Measurements from ENCODE around the gene ITGAV.

Gene ITGAV

DNA sequence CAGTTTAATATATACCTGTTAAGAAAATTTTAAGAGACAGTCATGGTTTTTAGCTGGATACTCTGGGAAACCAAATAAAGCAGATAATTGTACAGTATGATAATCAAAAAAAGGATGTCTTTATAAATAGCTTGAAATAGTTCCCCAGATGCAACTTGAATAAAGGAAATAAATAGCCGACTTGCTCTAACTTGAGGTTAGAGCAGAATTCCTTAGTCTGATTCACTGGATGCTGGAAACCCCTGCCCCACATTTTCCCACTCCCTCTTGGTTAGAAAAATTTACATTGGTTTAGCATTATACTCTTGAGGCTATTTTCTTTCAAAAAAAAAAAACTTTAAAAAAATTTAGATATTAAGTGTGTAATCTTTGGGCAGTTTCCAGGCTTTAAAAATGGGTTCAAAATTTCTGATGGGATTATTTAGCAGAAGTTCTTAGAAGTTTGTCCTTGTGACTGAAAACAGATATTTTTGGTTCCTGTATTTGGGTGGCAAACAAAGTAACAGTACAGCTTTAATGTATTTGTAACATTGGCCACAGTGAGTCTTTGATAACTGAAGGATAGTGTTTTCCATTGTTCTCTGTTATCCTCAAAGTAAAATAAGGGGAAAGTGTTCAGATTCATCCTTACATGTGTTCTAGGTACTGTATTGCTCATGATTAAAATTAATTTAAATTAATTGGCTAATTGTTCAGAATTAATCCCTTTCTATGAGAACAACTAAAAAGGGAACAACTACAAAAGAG, 39.6 kb downstream of the ITGAV start:
- Mint-ChIP-seq H3K9me3 (no peaks in the 10 kb centered on the region), H3K27ac (ENCODE audit: low read depth) (no peak overlapping the region), H3K36me3 (ENCODE audit: insufficient read depth) (peaks cover 1% of the 10 kb centered on the region), H3K4me3 (no peak overlapping the region), H3K4me1 (no peaks in the 10 kb centered on the region), H3K27me3 (no peaks in the 10 kb centered on the region)
- ATAC-seq (replicated peaks; ENCODE audit: extremely low read depth, poor library complexity, severe bottlenecking) = no peak
- no peak for DNase-seq (ENCODE audit: low spot score in 2 of 2)

DNA sequence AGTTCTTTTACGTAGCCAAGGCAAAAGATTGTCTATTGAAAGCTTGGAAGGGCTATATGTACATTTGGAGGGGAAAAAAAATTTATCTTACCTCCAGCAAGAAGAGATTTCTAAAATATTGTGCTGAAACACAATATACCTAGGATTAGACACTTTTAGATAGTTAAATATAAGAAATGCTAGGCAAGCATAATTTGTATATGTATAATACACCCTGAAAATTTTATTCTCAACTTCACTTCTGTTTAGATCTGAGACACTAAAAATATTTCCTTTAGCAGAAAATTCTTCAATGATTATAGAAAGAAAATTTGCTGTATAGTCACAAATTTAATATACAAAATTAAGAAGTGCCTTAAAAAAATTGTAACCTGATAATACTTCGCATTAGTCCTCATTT, 42.6 kb downstream of the ITGAV start:
- no peak overlapping the region for H3K4me3 Mint-ChIP-seq
- H3K4me1 Mint-ChIP-seq = no peaks in the 10 kb centered on the region
- ATAC-seq (replicated peaks; ENCODE audit: extremely low read depth, poor library complexity, severe bottlenecking) = no peak
- H3K9me3 Mint-ChIP-seq = no peaks in the 10 kb centered on the region
- peaks cover 1% of the 10 kb centered on the region for H3K36me3 Mint-ChIP-seq (ENCODE audit: insufficient read depth)
- H3K27me3 Mint-ChIP-seq = no peaks in the 10 kb centered on the region
- H3K27ac Mint-ChIP-seq (ENCODE audit: low read depth) = no peak overlapping the region
- no peak for DNase-seq (ENCODE audit: low spot score in 2 of 2)

- H3K4me1 Mint-ChIP-seq = no peaks in the 10 kb centered on the region
- H3K36me3 Mint-ChIP-seq (ENCODE audit: insufficient read depth) = peaks cover 4% of the 10 kb centered on the region
- no peak overlapping the region for H3K4me3 Mint-ChIP-seq
- no peak overlapping the region for H3K27ac Mint-ChIP-seq (ENCODE audit: low read depth)
- H3K9me3 Mint-ChIP-seq = no peaks in the 10 kb centered on the region
- ATAC-seq (replicated peaks; ENCODE audit: extremely low read depth, poor library complexity, severe bottlenecking) = no peak
- DNase-seq (ENCODE audit: low spot score in 2 of 2) = no peak
- no peaks in the 10 kb centered on the region for H3K27me3 Mint-ChIP-seq
These were observed 44.8 kb downstream of the ITGAV start for GRCh38 chr2:186634701-186635100.

DNA sequence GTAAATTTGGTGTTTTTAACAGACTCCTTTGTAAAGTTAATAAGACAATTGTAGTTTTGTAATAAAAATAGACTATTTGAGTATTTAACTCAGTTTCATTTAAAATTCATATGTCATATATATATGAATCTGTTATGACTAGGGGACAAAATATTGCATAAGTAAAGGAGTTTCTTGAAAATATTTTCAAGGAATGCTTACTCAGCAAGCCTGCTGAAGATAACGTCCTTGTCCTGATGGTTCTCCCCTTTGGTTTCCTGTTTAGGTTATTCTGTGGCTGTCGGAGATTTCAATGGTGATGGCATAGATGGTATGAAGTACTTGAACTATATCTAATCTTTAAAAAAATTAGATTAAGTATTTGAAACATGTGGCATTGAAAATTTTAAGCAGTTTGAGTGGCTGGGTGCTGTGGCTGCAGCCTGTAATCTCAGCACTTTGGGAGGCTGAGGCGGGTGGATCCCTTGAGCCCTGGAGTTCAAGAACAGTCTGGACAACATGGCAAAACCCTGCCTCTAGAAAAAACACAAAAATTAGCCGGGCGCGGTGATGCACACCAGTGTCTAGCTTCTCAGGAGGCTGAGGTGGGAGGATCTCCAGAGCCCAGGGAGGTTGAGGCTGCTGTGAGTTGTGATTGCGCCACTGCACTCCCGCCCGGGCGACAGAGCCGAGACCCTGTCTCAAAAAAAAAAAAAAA, 47.1 kb downstream of the ITGAV start:
- H3K4me3 Mint-ChIP-seq = no peak overlapping the region
- no peaks in the 10 kb centered on the region for H3K4me1 Mint-ChIP-seq
- H3K27ac Mint-ChIP-seq (ENCODE audit: low read depth) = no peak overlapping the region
- H3K36me3 Mint-ChIP-seq (ENCODE audit: insufficient read depth) = peaks cover 7% of the 10 kb centered on the region
- ATAC-seq (replicated peaks; ENCODE audit: extremely low read depth, poor library complexity, severe bottlenecking) = no peak
- no peak for DNase-seq (ENCODE audit: low spot score in 2 of 2)
- H3K9me3 Mint-ChIP-seq = no peaks in the 10 kb centered on the region
- H3K27me3 Mint-ChIP-seq = no peaks in the 10 kb centered on the region

DNA sequence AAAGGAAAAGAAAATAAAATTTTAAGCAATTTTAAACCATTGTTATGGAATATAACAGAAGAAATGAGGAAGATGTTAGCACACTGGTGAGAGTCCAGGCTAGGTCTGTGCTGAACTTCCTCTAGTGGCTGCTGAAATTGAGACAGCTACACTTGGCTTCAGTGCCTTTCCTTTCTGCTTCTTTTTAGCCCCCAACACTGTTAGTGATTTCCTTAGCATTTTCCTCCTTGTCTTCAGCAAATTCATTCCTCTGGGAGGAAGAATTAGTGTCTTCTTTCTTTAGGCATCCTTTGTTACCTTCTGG, 47.6 kb downstream of the ITGAV start:
- Mint-ChIP-seq H3K9me3 (no peaks in the 10 kb centered on the region), H3K27ac (ENCODE audit: low read depth) (no peak overlapping the region), H3K27me3 (no peaks in the 10 kb centered on the region), H3K4me3 (no peak overlapping the region), H3K36me3 (ENCODE audit: insufficient read depth) (peaks cover 7% of the 10 kb centered on the region), H3K4me1 (no peaks in the 10 kb centered on the region)
- ATAC-seq (replicated peaks; ENCODE audit: extremely low read depth, poor library complexity, severe bottlenecking) = no peak
- DNase-seq (ENCODE audit: low spot score in 2 of 2) = no peak

- ATAC-seq (replicated peaks; ENCODE audit: extremely low read depth, poor library complexity, severe bottlenecking) (no peak), DNase-seq (ENCODE audit: low spot score in 2 of 2) (no peak)
- no peaks in the 10 kb centered on the region for H3K4me1 Mint-ChIP-seq
- peaks cover 15% of the 10 kb centered on the region for H3K36me3 Mint-ChIP-seq (ENCODE audit: insufficient read depth)
- H3K27me3 Mint-ChIP-seq = no peaks in the 10 kb centered on the region
- H3K9me3 Mint-ChIP-seq = no peaks in the 10 kb centered on the region
- no peak overlapping the region for H3K4me3 Mint-ChIP-seq
- peak overlapping the region; percentile 45 for H3K27ac Mint-ChIP-seq (ENCODE audit: low read depth)
These were observed 50.1 kb downstream of the ITGAV start for GRCh38 chr2:186639939-186640338.

GRCh38 chr2:186641132-186641806, 51.4 kb downstream of the ITGAV start:
- Mint-ChIP-seq H3K4me1 (no peaks in the 10 kb centered on the region), H3K4me3 (no peak overlapping the region), H3K9me3 (no peaks in the 10 kb centered on the region), H3K27ac (ENCODE audit: low read depth) (no peak overlapping the region), H3K36me3 (ENCODE audit: insufficient read depth) (peaks cover 15% of the 10 kb centered on the region), H3K27me3 (no peaks in the 10 kb centered on the region)
- DNase-seq (ENCODE audit: low spot score in 2 of 2) (no peak), ATAC-seq (replicated peaks; ENCODE audit: extremely low read depth, poor library complexity, severe bottlenecking) (no peak)

DNA sequence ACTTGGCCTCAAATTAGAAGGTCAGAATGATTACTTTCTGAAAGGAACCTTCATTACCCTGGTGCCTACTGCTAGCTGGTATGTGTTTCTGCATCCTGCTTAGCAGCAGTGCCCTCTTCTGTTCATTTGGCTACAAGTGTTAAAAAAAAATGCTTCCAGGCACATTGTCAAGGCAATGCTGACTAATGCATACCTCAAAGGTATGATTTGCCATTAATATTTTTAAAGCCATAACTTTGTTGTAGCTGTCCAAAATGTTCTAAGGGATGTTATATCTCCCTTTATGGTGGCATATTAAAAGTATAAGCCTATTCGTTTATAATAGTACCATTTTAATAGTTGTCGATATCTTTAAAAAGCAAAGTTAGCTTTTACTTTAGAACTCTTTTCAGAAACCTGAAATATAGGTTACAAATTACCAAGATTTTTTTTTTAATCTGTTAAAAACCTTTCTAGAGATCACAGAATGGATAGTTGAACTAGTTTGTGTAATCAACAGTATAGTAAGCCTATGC, 52.0 kb downstream of the ITGAV start:
- ATAC-seq (replicated peaks; ENCODE audit: extremely low read depth, poor library complexity, severe bottlenecking) = peak; percentile 76
- H3K4me1 Mint-ChIP-seq = no peaks in the 10 kb centered on the region
- no peak overlapping the region for H3K4me3 Mint-ChIP-seq
- H3K9me3 Mint-ChIP-seq = no peaks in the 10 kb centered on the region
- peaks cover 15% of the 10 kb centered on the region for H3K36me3 Mint-ChIP-seq (ENCODE audit: insufficient read depth)
- no peak overlapping the region for H3K27ac Mint-ChIP-seq (ENCODE audit: low read depth)
- H3K27me3 Mint-ChIP-seq = no peaks in the 10 kb centered on the region
- DNase-seq (ENCODE audit: low spot score in 2 of 2) = no peak

- ATAC-seq (replicated peaks; ENCODE audit: extremely low read depth, poor library complexity, severe bottlenecking) (no peak), DNase-seq (ENCODE audit: low spot score in 2 of 2) (no peak)
- Mint-ChIP-seq H3K4me1 (no peaks in the 10 kb centered on the region), H3K9me3 (no peaks in the 10 kb centered on the region), H3K27ac (ENCODE audit: low read depth) (no peak overlapping the region), H3K27me3 (no peaks in the 10 kb centered on the region), H3K4me3 (no peak overlapping the region), H3K36me3 (ENCODE audit: insufficient read depth) (peaks cover 13% of the 10 kb centered on the region)
These were observed 54.9 kb downstream of the ITGAV start for GRCh38 chr2:186644791-186645190.

DNA sequence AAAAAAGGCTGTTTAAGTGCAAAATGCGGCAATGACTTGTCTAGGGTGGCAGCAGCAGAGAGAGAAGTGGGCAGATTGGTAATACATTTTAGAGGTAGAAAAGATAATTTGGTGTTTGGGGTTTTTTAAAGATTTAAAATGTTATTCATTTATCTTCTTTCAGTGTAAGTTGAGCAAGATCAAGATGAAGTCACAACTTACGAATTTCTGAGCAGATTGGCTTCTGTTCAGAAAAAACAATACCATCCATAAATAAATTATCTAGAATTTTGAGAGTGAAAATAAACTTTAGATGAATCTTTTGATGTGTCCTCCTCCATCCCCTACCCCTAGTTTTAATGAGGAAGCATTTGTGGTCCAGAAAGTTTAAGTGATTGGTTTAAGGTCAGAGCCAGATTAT, 56.1 kb downstream of the ITGAV start:
- H3K4me3 Mint-ChIP-seq = no peak overlapping the region
- DNase-seq (ENCODE audit: low spot score in 2 of 2) = no peak
- H3K36me3 Mint-ChIP-seq (ENCODE audit: insufficient read depth) = peaks cover 13% of the 10 kb centered on the region

GRCh38 chr2:186648130-186648529, 58.3 kb downstream of the ITGAV start:
- no peak overlapping the region for H3K27ac Mint-ChIP-seq (ENCODE audit: low read depth)
- no peaks in the 10 kb centered on the region for H3K9me3 Mint-ChIP-seq
- no peak for ATAC-seq (replicated peaks; ENCODE audit: extremely low read depth, poor library complexity, severe bottlenecking)
- no peaks in the 10 kb centered on the region for H3K4me1 Mint-ChIP-seq
- peaks cover 8% of the 10 kb centered on the region for H3K36me3 Mint-ChIP-seq (ENCODE audit: insufficient read depth)
- H3K4me3 Mint-ChIP-seq = no peak overlapping the region
- no peaks in the 10 kb centered on the region for H3K27me3 Mint-ChIP-seq
- no peak for DNase-seq (ENCODE audit: low spot score in 2 of 2)

More for the DNA sequence above, 56.1 kb downstream of the ITGAV start:
- Mint-ChIP-seq H3K4me1 (no peaks in the 10 kb centered on the region), H3K9me3 (no peaks in the 10 kb centered on the region), H3K27me3 (no peaks in the 10 kb centered on the region), H3K27ac (ENCODE audit: low read depth) (no peak overlapping the region)
- ATAC-seq (replicated peaks; ENCODE audit: extremely low read depth, poor library complexity, severe bottlenecking) = no peak

- Mint-ChIP-seq H3K27me3 (no peaks in the 10 kb centered on the region), H3K4me3 (no peak overlapping the region), H3K4me1 (no peaks in the 10 kb centered on the region), H3K27ac (ENCODE audit: low read depth) (no peak overlapping the region), H3K36me3 (ENCODE audit: insufficient read depth) (peaks cover 24% of the 10 kb centered on the region), H3K9me3 (no peaks in the 10 kb centered on the region)
- DNase-seq (ENCODE audit: low spot score in 2 of 2) = no peak
- ATAC-seq (replicated peaks; ENCODE audit: extremely low read depth, poor library complexity, severe bottlenecking) = no peak
These were observed 63.7 kb downstream of the ITGAV start for GRCh38 chr2:186653511-186653910.

DNA sequence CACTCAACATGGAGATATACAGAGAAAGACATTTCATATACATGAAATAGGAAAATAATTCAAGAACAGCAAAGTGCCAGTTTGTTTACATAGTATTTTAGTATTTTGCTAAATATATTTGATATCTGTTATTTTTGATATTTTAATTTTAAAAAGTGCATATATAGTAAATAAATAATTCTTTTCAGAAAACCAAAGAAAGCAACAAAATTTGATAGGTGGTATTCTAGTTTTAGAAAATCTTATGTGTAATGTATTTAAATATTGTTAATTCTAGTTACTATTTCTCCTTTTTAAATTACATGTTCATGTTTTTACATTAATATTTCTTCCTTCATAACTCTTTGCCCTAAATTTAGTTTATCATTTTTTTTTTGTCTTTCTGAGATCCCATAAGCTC, 69.5 kb downstream of the ITGAV start:
- Mint-ChIP-seq H3K9me3 (no peaks in the 10 kb centered on the region), H3K27ac (ENCODE audit: low read depth) (no peak overlapping the region), H3K4me3 (no peak overlapping the region), H3K36me3 (ENCODE audit: insufficient read depth) (peaks cover 18% of the 10 kb centered on the region), H3K27me3 (no peaks in the 10 kb centered on the region), H3K4me1 (no peaks in the 10 kb centered on the region)
- DNase-seq (ENCODE audit: low spot score in 2 of 2) (no peak), ATAC-seq (replicated peaks; ENCODE audit: extremely low read depth, poor library complexity, severe bottlenecking) (no peak)
